ENCODE results near the gene SCYL3. TPM values are rescaled to one million over a fixed set of nuclear protein-coding genes. Genes with fewer than 3 reads are reported as not detected.
A peak's percentile ranks its signal among the peaks of the same experiment; 100 is the strongest.

The SCYL3 gene
- total RNA-seq, 6 experiments from 2014 or later, result 4.4 to 5.2 (median 4.7) TPM

DNA sequence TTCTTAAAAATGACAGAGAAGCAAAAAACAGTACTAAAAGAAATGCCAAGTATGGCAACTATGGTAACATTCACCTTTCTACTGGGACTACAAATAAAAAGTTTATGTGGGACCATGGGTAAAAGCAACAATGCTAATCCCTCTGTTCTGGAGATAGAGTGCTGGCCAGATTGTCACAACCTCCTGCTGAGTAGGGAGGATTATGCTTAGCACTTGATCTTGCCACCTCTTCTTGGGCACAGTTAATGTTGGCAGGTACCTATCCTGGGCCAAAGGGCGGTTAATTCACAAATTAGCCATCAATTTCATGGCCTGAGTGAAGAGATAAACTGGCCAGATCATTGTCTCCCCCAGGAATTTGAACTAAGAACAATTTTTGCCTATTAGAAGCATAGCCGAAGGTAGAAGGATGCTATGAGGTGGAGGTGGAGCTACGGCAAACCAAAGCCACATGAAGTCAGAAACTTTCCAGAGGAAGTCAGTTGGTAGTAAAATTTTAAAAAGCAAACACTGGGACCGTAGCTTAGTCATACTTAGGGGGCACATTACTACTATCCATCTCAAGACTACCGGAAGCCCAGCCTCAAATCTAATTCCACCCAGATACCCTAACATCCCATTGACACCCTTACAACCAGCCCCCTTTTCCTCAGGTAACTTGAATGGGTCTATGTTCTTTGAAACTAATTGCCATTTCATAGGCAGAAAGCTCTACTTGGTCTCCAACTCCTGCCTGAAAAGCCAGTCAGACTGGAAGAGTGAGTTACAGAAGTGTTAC is 2.7 kb downstream of the SCYL3 start:
- Mint-ChIP-seq H3K9me3 (no peaks in the 10 kb centered on the region), H3K4me3 (peak overlapping the region; percentile 21), H3K27me3 (ENCODE audit: insufficient read depth) (peaks cover 1% of the 10 kb centered on the region; the same call in 1 of the 2 replicates), H3K36me3 (ENCODE audit: low read depth) (peaks cover 9% of the 10 kb centered on the region; the same call in 1 of the 2 replicates), H3K27ac (peak overlapping the region; percentile 69), H3K4me1 (ENCODE audit: low read depth) (peaks cover 55% of the 10 kb centered on the region)
- TF ChIP-seq CTCF (IDR thresholded peaks at IDR 0.05), result no peak
- no peak for DNase-seq

DNA sequence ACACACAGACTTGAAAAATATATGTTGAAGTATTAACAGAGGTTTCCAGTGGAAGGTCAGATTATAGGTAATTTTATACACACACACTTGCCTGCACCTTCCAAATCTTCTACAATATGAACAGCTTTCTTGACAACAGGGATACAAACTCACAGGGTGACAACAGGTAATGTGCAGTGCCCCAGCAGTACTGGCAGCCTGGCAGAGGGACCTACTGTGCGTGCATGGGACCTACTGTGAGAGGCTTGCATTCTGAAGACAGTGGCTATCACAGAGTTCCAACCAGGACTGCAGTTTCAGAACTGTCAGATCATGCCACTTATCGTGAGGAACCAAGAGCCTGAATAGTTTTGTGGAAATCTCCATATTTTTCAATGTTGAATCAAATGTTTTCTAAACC is 3.8 kb downstream of the SCYL3 start:
- peaks cover 16% of the 10 kb centered on the region for H3K36me3 Mint-ChIP-seq (ENCODE audit: low read depth)
- H3K4me3 Mint-ChIP-seq, result no peak overlapping the region
- H3K27ac Mint-ChIP-seq, result no peak overlapping the region; the same call in 1 of the 2 replicates
- no peak for TF ChIP-seq CTCF (IDR thresholded peaks at IDR 0.05)
- H3K27me3 Mint-ChIP-seq (ENCODE audit: insufficient read depth), result peaks cover 1% of the 10 kb centered on the region; the same call in 1 of the 2 replicates
- no peaks in the 10 kb centered on the region for H3K9me3 Mint-ChIP-seq
- DNase-seq, result no peak
- H3K4me1 Mint-ChIP-seq (ENCODE audit: low read depth), result peaks cover 65% of the 10 kb centered on the region

DNA sequence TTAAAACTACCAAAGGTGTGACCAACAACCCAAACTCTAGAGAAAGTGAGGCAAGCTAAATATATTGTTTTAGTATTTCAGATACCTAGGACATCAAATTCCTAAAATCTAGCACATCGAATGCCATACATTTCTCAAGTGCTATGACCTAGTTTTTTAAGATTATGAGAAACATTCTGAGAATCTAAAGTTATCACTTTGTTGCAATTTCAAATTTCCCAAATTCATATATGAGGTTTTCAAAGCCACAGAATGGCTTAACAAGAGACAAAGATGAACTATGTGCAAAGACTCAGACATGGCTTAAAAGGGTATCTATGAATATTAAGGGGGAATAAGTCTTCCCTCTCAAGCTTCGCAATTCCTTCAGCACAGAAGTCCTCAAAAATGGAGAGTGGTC is 6.8 kb downstream of the SCYL3 start:
- Mint-ChIP-seq H3K4me3 (no peak overlapping the region), H3K4me1 (ENCODE audit: low read depth) (peaks cover 55% of the 10 kb centered on the region), H3K9me3 (no peaks in the 10 kb centered on the region), H3K36me3 (ENCODE audit: low read depth) (peaks cover 28% of the 10 kb centered on the region), H3K27me3 (ENCODE audit: insufficient read depth) (no peaks in the 10 kb centered on the region), H3K27ac (peak overlapping the region; percentile 31; the same call in 1 of the 2 replicates)
- no peak for DNase-seq
- no peak for TF ChIP-seq CTCF (IDR thresholded peaks at IDR 0.05)

DNA sequence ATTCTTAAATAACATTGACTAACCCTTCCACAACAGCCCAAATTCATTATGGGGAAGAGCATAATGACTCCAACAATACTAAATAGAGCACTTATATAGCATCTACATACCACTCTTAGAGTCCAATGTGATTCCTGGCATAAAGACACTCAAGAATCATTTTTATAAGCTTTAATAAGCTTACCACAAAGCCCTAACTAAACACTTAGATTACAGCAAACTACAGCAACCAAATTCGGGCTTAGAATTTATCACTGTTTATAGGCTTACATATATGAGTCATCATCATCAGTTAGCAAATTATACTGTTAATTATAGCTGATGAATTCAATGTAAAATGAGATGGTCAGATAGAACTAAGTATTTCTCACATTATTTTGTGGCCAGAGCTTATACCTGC is 7.3 kb downstream of the SCYL3 start:
- Mint-ChIP-seq H3K4me3 (no peak overlapping the region), H3K36me3 (ENCODE audit: low read depth) (peaks cover 30% of the 10 kb centered on the region), H3K27me3 (ENCODE audit: insufficient read depth) (no peaks in the 10 kb centered on the region), H3K27ac (peak overlapping the region; percentile 31), H3K4me1 (ENCODE audit: low read depth) (peaks cover 53% of the 10 kb centered on the region), H3K9me3 (no peaks in the 10 kb centered on the region)
- TF ChIP-seq CTCF (IDR thresholded peaks at IDR 0.05), result no peak
- DNase-seq, result no peak

GRCh38 chr1:169885207-169885606 is 8.5 kb downstream of the SCYL3 start:
- Mint-ChIP-seq H3K4me3 (peak overlapping the region; percentile 39; the same call in 1 of the 2 replicates), H3K27me3 (ENCODE audit: insufficient read depth) (no peaks in the 10 kb centered on the region), H3K9me3 (no peaks in the 10 kb centered on the region), H3K36me3 (ENCODE audit: low read depth) (peaks cover 32% of the 10 kb centered on the region), H3K27ac (0 out of 2 replicates have a peak overlapping the region, but pooled peaks have one; percentile 24), H3K4me1 (ENCODE audit: low read depth) (peaks cover 45% of the 10 kb centered on the region)
- peak; percentile 4 for DNase-seq
- TF ChIP-seq CTCF (IDR thresholded peaks at IDR 0.05), result no peak

All from HFFc6 (cell line).